D721Med (cell line): Measurements from ENCODE around the gene CHST3.

Source experiments
- DNase-seq: peaks from one replicate; pipeline ENCODE4 v3.0.0; 2011; ENCODE audit warnings: low spot score; ENCODE audit not compliant: insufficient read length
- FAIRE-seq: peaks from 2 replicates; lab custom pipeline; 2011; peaks lifted over from hg19 to GRCh38; lab: Jason Lieb, UNC
- TF ChIP-seq, protein P1 (sequence below): IDR thresholded peaks from 2 replicates; pipeline ENCODE4 v1.5.1; 2012; ENCODE audit warnings: mild to moderate bottlenecking, control low read depth; ENCODE audit not compliant: insufficient read depth; ENCODE audit errors: missing control alignments

CHST3 gene

DNA sequence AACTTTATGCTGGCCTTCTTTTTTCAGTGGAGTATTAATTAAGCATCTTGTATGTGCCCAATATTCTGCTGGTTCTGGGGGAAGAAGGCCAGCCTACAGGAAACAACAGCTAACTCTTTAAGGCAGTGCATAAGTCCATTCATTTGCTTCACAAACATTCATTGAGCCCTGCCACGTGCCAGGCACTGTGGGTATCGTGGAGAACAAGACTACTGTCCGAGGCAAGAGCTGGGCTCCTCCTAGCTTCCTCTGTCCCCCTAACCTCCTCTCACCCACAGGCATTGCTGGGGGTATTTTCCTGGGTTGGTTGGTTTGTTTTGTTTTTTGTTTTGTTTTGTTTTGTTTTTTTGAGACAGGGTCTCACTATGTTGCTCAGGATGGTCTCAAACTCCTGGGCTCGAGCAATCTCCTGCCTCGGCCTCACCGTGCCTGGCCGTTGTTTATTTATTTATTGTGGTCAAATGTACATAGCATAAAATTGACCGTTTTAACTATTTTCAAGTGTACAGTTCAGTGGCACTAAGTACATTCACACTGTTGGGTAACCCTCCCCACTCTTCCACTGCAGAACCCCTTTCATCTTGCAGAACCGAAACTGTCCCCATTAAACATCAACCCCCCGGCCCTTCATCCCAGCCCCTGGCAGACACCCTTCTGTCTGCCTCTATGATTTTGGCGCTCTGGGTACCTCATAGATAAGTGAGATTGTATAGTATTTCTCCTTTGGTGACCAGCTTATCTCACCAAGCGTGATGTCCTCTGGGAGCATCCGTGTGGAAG, 32.6 kb downstream of the CHST3 start:
- TF ChIP-seq, protein P1, sequence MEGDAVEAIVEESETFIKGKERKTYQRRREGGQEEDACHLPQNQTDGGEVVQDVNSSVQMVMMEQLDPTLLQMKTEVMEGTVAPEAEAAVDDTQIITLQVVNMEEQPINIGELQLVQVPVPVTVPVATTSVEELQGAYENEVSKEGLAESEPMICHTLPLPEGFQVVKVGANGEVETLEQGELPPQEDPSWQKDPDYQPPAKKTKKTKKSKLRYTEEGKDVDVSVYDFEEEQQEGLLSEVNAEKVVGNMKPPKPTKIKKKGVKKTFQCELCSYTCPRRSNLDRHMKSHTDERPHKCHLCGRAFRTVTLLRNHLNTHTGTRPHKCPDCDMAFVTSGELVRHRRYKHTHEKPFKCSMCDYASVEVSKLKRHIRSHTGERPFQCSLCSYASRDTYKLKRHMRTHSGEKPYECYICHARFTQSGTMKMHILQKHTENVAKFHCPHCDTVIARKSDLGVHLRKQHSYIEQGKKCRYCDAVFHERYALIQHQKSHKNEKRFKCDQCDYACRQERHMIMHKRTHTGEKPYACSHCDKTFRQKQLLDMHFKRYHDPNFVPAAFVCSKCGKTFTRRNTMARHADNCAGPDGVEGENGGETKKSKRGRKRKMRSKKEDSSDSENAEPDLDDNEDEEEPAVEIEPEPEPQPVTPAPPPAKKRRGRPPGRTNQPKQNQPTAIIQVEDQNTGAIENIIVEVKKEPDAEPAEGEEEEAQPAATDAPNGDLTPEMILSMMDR: no peak
- FAIRE-seq (no peak), DNase-seq (no peak)

DNA sequence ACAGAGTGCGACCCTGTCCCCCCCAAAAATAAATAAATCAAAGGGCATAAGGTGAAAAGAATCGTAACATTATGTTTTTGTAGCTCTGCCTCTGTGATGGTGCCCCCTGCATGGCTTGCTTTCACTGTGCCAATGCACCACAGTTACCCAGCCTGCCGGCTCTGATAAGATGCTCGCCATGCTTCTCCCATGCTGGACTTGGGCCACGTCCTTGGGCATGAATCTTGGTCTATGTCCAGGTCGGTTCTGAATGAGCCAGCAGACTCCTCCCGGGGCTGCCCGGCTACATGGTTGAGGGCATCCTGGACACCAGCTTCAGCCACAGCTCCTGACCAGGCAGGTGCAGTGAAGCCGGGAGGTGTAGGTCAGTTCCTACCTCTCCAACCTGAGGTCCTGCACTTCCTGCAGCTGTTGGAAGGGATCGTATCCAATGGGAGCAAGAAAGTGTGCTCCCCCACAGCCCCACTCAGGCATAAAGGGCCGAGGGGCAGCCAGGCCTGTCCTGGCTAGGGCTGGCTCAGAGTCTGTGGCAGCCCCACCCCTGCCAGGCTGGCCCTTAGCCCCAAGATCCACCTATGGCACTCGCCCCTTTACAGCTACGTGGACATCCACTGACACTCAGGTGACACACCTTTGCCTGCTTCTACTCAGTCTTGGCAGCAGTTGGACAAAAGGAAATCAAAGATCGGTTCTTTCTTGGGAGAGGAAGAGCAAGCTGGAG, 34.1 kb downstream of the CHST3 start:
- DNase-seq: no peak
- no peak for FAIRE-seq
- TF ChIP-seq, protein P1: no peak

DNA sequence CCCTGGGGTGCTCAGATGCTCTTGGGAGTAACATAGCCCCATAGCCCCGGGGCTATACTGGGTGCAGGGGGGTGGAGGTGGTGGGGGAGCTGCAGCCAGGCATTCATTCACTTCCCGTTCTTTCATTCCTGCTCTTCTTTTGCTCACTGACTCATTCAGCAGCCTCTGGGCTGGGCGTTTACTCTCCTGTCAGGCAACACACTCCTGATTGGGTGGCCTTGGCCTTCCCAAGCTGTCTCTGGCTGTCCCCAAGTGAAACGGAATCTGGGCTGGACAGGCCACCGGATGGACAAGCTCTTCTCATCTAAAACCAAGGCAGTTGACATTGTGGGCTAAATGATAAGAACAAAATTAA, 34.6 kb downstream of the CHST3 start:
- FAIRE-seq (no peak), DNase-seq (no peak)

DNA sequence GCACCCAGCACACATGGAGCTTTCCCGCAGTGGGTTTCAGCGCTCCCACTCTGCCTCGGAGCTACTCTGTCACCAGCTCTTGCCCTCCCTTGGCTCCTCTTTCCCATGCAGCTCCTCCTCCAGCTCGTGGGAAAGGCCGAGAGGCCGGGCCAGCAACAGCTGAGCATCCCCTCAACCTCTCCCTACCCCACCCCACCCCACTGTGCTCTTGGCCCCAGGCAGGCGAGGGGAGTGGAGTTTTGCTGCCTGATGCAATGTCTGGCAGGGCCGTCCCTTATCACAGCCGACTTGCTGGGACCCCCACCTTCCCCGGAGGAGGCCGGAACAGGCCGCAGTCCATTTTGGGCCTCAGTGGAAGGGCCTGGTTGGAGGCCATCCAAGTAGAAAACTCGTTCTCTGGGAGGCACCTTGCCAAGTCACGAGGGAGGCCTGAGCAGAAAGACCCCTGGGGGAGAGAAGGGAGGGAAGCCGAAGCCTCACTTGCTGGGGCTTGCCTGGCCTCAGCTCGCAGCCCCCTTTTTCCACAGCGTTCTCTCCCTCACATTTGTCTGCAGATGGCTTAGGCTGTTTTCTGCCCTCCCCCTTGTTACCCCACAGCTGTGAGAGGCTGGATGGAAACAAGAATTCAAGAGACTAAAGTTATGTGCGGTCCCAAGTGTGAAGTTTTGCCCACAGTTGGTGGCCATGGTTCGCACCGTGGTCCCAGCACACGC, 35.3 kb downstream of the CHST3 start:
- no peak for DNase-seq
- TF ChIP-seq, protein P1: no peak
- no peak for FAIRE-seq

More for the DNA sequence above, 34.6 kb downstream of the CHST3 start:
- TF ChIP-seq, protein P1: no peak

DNA sequence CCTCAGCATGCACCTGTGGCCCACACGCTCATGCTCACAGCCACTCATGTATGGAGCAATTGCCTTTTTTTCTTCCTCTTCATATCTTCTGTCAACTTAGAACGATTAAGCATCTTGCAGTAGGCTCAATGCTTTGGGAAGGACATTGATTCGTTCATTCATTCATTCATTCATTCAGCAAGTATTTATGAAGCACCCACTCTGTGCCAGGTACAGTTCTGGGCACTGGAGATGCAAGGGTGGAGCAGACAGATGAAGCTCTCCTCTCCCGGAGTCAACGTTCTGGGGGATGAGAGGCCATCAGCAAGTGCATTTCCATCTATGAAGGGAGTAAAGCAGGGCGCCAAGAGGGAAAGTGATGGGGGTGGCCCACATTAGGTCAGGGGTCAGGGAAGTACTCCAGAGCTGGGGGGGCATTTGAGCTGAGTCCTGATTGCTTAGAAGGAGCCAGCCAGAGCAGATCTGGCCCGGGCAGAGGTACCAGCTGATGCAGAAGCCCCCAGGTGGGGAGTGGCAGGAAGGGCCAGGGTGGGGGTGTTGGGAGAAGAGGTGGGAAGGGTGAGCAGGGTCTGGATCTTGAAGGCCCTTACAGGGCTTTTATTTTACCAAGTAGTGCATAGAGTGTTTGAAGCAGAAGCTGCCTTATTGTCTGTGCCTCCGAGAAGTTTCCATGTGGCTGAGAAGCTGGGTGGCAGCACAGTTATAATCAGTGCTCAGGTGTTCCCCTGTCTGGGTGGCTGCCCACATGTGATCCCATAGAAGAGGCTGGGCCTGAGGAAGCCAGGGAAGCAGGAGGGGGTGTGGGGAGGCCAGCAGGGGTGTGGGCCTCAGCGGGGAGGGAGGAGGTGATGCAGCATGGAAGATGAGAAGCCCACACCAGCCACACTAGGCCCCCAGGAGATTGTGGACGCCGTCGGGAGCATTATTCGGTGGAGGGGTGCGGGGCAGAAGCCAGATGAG, 36.2 kb downstream of the CHST3 start:
- TF ChIP-seq, protein P1: no peak
- FAIRE-seq: no peak
- DNase-seq: no peak

DNA sequence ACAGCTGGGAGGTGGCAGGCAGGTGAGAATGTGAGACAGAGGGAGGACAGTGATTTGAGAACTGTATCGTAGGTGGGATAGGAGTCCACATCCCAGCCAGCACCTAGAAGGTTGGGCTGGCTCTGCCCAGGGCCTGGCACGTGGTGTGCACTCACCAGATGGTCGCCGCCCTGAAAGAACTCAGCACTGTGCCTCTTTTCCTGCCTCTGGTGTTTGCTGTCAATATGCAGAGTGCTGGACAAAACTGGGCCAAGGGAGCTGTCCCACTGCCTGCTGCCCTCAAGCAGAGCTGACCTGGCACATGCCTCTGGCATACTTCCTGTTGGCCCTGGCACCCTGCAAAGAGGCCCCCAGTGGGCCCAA, 36.8 kb downstream of the CHST3 start:
- TF ChIP-seq, protein P1: no peak
- DNase-seq: no peak
- no peak for FAIRE-seq
